Activated CD8-positive, alpha-beta memory T cell treated with anti-CD3 and anti-CD28 coated beads for 48 hours (primary cell): ENCODE results near the gene RCOR3.
"Not testable (repeated sequence)": the region's sequence is repeated elsewhere in the genome, so short reads cannot be mapped to it uniquely, and the experiment has no call there.

Source experiments
- DNase-seq, 3 experiments: peaks; one replicate each; pipeline ENCODE4 v3.0.0-alpha.2; 2020; ENCODE audit warnings: low read depth in 2 of 3, low spot score in 2 of 3

Gene RCOR3

GRCh38 chr1:211258756-211259637 is at the start of gene RCOR3:
TSS of gene RCOR3 (plus strand) at chr1:211259366. CDS start at chr1:211259561, 195 bp downstream.
- DNase-seq, result peak; percentile 83 to 97 (median 88)

DNA sequence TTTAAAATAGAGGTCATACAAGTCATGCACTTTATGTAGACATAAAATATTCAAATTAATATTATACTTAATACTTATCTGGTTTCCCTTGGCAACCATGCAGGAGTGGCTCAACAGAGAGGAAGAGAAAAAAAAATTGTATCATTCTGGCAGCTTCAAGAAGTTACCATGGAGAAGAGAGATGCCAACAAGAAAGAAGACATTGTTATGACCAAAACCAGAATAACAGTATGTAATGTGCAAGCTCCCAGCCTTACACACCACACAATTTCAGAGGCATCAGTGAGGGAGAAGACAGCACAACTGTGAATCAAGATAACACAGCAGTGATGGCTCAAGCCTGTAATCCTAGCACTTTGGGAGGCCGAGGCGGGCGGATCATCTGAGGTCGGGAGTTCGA is 49.1 kb upstream of the RCOR3 start:
- no peak for DNase-seq

DNA sequence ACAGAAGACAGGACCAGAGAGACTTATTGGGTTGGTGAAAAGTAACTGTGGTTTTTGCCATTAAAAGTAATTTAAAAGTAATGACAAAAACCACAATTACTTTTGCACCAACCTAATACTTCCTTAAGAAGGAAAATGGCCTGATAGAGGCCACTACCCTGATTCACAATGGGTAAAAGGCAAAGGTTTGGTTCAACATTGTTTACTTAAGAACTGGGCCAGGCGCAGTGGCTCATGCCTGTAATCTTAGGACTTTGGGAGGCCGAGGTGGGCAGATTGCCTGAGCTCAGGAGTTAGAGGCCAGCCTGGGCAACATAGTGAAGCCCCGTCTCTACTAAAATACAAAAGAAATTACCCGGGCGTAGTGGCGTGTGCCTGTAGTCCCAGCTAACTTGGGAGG is 48.2 kb upstream of the RCOR3 start:
- no peak for DNase-seq

GRCh38 chr1:211213702-211214101 is 45.5 kb upstream of the RCOR3 start:
- DNase-seq, result no peak

- no peak for DNase-seq
These were observed 43.6 kb upstream of the RCOR3 start for GRCh38 chr1:211215577-211215976.

DNA sequence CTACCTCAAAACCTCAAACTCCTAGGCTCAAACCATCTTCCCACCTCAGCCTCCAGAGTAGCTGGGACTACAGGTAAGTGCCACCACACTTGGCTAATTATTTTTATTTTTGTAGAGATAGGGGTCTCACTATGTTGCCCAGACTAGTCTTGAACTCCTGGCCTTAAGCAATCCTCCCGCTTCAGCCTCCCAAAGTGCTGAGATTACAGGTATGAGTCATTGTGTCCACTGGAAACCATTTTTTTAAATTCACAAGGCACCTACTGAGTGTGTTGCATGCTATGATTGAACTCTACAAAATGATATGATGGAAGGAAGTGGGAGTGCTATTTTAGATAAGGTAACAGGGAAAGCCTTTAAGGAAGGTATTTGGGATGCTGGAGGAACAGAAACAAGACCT is 41.8 kb upstream of the RCOR3 start:
- DNase-seq, result no peak

DNA sequence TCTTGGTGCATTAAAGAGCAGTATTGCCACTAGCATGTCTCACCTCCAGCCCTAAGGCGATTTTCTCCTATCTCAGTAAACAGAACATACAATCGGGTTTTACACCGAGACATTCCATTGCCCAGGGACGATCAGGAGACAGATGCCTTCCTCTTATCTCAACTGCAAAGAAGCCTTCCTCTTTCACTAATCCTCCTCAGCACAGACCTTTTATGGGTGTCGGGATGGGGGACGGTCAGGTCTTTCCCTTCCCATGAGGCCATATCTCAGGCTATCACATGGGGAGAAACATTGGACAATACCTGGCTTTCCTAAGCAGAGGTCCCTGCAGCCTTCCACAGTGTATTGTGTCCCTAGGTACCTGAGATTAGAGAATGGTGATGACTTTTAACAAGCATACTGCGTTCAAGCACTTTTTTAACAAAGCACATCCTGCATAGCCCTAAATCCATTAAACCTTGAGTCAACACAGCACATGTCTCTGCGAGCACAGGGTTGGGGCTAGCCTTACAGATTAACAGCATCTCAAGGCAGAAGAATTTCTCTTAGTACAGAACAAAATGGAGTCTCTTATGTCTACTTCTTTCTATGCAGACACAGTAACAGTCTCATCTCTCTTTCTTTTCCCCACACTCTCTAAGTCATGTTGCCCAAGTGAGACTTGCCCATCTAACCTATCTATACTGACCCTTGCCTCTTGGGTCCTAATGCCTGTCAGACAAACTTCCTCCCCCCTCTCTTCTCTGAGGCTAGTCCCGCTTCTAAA is 36.5 kb upstream of the RCOR3 start:
- DNase-seq, result not testable (repeated sequence)

GRCh38 chr1:211228573-211229364 is 30.4 kb upstream of the RCOR3 start:
- DNase-seq, result peak in 2 of 3 experiments; percentile 6 to 28

DNA sequence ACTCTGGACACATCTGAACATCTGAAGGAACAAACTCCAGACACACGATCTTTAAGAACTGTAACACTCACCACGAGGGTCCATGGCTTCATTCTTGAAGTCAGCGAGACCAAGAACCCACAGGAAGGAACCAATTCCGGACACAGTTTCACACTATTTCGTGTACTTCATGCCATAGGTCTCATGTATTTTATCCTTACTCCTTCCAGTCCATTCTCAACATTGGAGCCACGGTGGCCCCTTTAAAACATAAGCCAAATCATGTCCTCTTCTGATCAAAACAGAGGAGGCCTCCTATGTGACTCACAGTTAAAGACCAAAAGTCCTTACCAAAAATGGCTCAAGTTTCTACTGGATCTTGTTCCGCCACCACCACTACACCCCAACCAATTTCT is 29.8 kb upstream of the RCOR3 start:
- no peak for DNase-seq

DNA sequence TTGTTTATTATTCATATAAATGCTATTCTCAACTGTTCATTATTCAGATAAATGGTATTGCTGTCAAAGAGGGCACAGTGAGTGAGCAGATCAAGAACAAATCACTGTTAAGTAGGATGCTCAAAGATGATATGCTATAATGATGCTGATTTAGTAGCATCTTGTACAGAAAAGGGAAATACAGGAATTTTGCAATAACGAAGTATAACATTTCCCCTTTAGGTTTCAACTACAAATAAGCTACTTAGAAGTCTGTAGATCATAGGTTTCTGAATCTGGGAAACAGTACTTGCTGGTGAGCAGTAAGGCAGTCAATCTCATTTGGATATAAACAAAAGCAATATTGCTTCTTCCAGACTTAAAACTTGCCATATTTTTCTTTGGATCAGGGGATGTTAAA is 27.3 kb upstream of the RCOR3 start:
- no peak for DNase-seq

DNA sequence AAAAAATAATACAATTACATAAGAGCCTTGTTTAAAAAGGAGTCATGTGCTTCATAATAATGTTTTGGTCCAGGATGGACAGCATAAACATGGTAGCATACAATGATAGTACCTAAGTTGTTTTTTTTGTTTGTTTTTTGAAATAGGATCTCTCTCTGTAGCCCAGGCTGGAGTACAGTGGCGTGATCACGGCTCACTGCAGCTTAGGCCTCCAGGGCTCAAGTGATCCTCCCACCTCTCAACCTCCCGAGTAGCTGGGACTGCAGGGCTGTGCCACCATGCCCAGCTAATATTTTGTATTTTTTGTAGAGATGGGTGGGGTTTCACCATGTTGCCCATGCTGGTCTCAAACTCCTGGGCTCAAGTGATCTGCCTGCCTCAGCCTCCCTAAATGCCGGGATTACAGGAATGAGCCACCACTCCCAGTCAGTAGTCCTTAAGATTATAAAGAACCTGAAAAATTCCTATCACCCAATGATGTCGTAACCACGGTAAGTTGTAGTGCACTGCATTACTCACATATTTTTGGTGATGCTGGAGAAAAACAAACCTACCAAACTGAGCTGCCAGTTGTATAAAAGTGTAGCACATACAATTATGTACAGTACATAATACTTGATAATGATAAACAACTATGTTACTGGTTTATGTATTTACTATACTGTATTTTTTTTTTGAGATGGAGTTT is 22.4 kb upstream of the RCOR3 start:
- DNase-seq, result no peak

DNA sequence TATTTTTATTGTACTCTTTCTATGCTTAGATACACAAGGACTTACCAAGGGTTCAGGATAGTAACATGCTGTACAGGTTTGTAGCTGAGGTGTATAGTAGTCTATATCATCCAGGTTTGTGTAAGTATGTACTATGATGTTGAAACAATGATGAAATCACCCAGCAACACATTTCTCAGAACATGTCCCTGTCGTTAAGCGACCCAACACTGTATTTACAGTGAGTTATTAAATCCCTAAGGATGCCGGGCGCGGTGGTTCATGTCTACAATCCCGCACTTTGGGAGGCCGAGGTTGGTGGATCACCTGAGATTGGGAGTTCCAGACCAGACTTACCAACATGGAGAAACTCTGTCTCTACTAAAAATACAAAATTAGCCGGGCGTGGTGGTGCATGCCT is 21.6 kb upstream of the RCOR3 start:
- DNase-seq, result no peak

GRCh38 chr1:211240567-211240966 is 18.6 kb upstream of the RCOR3 start:
- not testable (repeated sequence) for DNase-seq

- no peak for DNase-seq
These were observed 18.1 kb upstream of the RCOR3 start for GRCh38 chr1:211241071-211241470.

DNA sequence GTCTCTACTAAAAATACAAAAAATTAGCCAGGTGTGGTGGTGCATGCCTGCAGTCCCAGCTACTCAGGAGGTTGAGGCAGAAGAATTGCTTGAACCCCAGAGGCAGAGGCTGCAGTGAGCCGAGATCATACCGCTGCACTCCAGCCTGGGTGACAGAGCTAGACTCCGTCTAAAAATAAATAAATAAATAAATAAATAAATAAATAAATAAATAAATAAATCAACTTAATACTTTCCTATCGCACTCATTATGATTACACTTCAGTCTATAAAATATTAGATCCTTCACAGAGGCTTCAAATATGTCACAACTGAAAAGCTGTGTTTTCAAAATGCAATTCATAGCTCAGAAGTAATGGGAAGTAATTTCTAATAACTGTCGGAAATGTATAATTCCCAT is 15.5 kb upstream of the RCOR3 start:
- DNase-seq, result not testable (repeated sequence)

DNA sequence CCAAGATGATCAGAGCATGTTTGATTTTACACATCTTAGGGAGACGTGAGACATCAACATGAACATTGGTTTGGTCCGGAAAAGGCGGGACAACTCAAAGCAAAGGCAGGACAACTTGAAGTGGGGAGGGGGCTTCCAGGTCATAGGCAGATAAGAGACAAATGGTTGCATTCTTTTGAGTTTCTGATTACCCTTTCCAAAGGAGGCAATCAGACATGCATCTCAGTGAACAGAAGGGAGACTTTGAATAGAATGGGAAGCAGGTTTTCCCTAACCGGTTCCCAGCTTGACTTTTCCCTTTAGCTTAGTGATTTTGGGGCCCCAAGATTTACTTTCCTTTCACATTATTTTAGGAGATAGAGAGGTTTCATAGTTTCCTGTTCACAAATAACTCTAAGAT is 12.6 kb upstream of the RCOR3 start:
- DNase-seq, result not testable (repeated sequence)

- no peak for DNase-seq
These were observed 11.2 kb upstream of the RCOR3 start for GRCh38 chr1:211247921-211248320.

- not testable (repeated sequence) for DNase-seq
These were observed 9.6 kb upstream of the RCOR3 start for GRCh38 chr1:211249611-211250010.

DNA sequence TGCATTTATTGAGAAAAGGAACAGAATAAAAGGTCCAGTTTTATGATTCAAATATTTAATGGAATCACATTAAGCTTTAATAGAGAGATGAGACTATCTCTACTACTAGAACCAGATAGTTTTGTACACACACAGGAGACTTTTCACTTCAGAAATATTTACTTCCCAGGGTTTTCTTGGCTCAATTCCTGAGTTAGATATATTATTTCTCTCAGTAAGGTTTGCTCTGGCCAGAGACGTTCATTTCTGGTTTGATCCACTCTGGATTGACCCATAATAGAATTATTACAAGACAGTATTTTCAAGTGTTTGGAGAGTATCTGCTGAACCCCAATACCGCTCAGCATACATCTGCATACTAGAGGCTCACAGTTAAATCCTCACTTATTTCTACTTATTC is 1.3 kb upstream of the RCOR3 start:
- DNase-seq, result no peak

GRCh38 chr1:211258310-211258755 is 833 bp upstream of the RCOR3 start:
- DNase-seq, result peak; percentile 17 to 38 (median 24)

GRCh38 chr1:211259638-211260126 is 516 bp downstream of the RCOR3 start:
- DNase-seq, result peak in 1 of 3 experiments; percentile 5
